ENCODE data around the gene GPR84.
A peak's percentile ranks its signal among the peaks of the same experiment; 100 is the strongest.

The GPR84 gene

GRCh38 chr12:54394986-54395385 is 30.7 kb upstream of the GPR84 start:
- Histone ChIP-seq H3K27me3 (no peaks in the 10 kb centered on the region), H3K4me3 (no peak overlapping the region), H3K9ac (peak overlapping the region in 9 of 11 experiments; percentile 7 to 78 (median 41); a peak in 6 of 22 replicates), H3K4me1 (peaks cover 47 to 80% (median 60%) of the 10 kb centered on the region in 10 experiments), H3K27ac (peak overlapping the region in 1 of 11 experiments; percentile 71; a peak in 1 of 22 replicates), H3K4me2 (peak overlapping the region in 9 of 11 experiments; percentile 5 to 97 (median 92); a peak in 14 of 22 replicates), H3K9me3 (replicated peaks in 1 of 11) (no peaks in the 10 kb centered on the region), H4K20me1 (peaks cover 5 to 58% (median 39%) of the 10 kb centered on the region in 11 experiments; a peak in 21 of 22 replicates), H3K36me3 (peaks cover 56 to 74% (median 59%) of the 10 kb centered on the region in 11 experiments)
- TF ChIP-seq Cebpa-rat (IDR thresholded peaks at IDR 0.05), result no peak

GRCh38 chr12:54394281-54394719 is 30.0 kb upstream of the GPR84 start:
- Histone ChIP-seq H3K27ac (peak overlapping the region in 10 of 11 experiments; percentile 14 to 76 (median 64); a peak in 17 of 22 replicates), H3K9me3 (replicated peaks in 1 of 11) (no peaks in the 10 kb centered on the region), H3K9ac (peak overlapping the region in 9 of 11 experiments; percentile 14 to 78 (median 54); a peak in 14 of 22 replicates), H3K4me1 (peaks cover 54 to 87% (median 67%) of the 10 kb centered on the region in 10 experiments), H3K27me3 (no peaks in the 10 kb centered on the region), H4K20me1 (peaks cover 0 to 51% (median 32%) of the 10 kb centered on the region in 11 experiments; a peak in 16 of 22 replicates), H3K36me3 (peaks cover 50 to 67% (median 52%) of the 10 kb centered on the region in 11 experiments), H3K4me3 (peak overlapping the region in 3 of 10 experiments; percentile 6 to 41 (median 26); a peak in 2 of 20 replicates), H3K4me2 (peak overlapping the region; percentile 85 to 97 (median 92))
- no peak for TF ChIP-seq Cebpa-rat (IDR thresholded peaks at IDR 0.05)

- H4K20me1 ChIP-seq, result peaks cover 0 to 46% (median 28%) of the 10 kb centered on the region in 11 experiments; a peak in 16 of 22 replicates
- peak overlapping the region in 10 of 11 experiments; percentile 14 to 78 (median 51); a peak in 19 of 22 replicates for H3K9ac ChIP-seq
- no peak for TF ChIP-seq Cebpa-rat (IDR thresholded peaks at IDR 0.05)
- peak overlapping the region; percentile 85 to 97 (median 92) for H3K4me2 ChIP-seq
- peaks cover 44 to 62% (median 46%) of the 10 kb centered on the region in 11 experiments for H3K36me3 ChIP-seq
- H3K9me3 ChIP-seq (replicated peaks in 1 of 11), result no peaks in the 10 kb centered on the region
- peaks cover 59 to 93% (median 73%) of the 10 kb centered on the region in 10 experiments for H3K4me1 ChIP-seq
- no peaks in the 10 kb centered on the region for H3K27me3 ChIP-seq
- peak overlapping the region; percentile 14 to 76 (median 64); a peak in 20 of 22 replicates for H3K27ac ChIP-seq
- peak overlapping the region in 3 of 10 experiments; percentile 6 to 41 (median 26); a peak in 3 of 20 replicates for H3K4me3 ChIP-seq
Measured at GRCh38 chr12:54393743-54394142, 29.5 kb upstream of the GPR84 start.

GRCh38 chr12:54393207-54393609 is 28.9 kb upstream of the GPR84 start:
- Histone ChIP-seq H3K9ac (peak overlapping the region; percentile 14 to 78 (median 54); a peak in 19 of 22 replicates), H3K4me1 (peaks cover 61 to 95% (median 78%) of the 10 kb centered on the region in 10 experiments), H4K20me1 (peaks cover 0 to 40% (median 22%) of the 10 kb centered on the region in 11 experiments; a peak in 16 of 22 replicates), H3K9me3 (replicated peaks in 1 of 11) (no peaks in the 10 kb centered on the region), H3K4me2 (peak overlapping the region; percentile 85 to 97 (median 92)), H3K27me3 (no peaks in the 10 kb centered on the region), H3K36me3 (peaks cover 39 to 56% (median 41%) of the 10 kb centered on the region in 11 experiments), H3K27ac (peak overlapping the region; percentile 24 to 76 (median 64); a peak in 20 of 22 replicates), H3K4me3 (peak overlapping the region in 2 of 10 experiments; percentile 26 to 41; a peak in 3 of 20 replicates)
- TF ChIP-seq Cebpa-rat (IDR thresholded peaks at IDR 0.05), result no peak

GRCh38 chr12:54392485-54393206 is 28.4 kb upstream of the GPR84 start:
- Histone ChIP-seq H3K36me3 (peaks cover 33 to 51% (median 35%) of the 10 kb centered on the region in 11 experiments), H4K20me1 (peaks cover 0 to 37% (median 21%) of the 10 kb centered on the region in 11 experiments; a peak in 16 of 22 replicates), H3K27ac (peak overlapping the region; percentile 24 to 76 (median 64); a peak in 20 of 22 replicates), H3K9me3 (replicated peaks in 1 of 11) (no peaks in the 10 kb centered on the region), H3K9ac (peak overlapping the region; percentile 14 to 78 (median 54); a peak in 15 of 22 replicates), H3K4me3 (peak overlapping the region in 3 of 10 experiments; percentile 64 to 77 (median 71); a peak in 3 of 20 replicates), H3K27me3 (no peaks in the 10 kb centered on the region), H3K4me1 (peaks cover 67 to 96% (median 84%) of the 10 kb centered on the region in 10 experiments), H3K4me2 (peak overlapping the region; percentile 85 to 97 (median 92))
- TF ChIP-seq Cebpa-rat (IDR thresholded peaks at IDR 0.05), result no peak

GRCh38 chr12:54390668-54391551 is 26.6 kb upstream of the GPR84 start:
- peak overlapping the region; percentile 55 to 79 (median 70); a peak in 21 of 22 replicates for H3K27ac ChIP-seq

GRCh38 chr12:54390176-54390667 is 25.9 kb upstream of the GPR84 start:
- H3K4me2 ChIP-seq, result peak overlapping the region; percentile 85 to 97 (median 92)
- peaks cover 9 to 27% (median 11%) of the 10 kb centered on the region in 11 experiments for H3K36me3 ChIP-seq
- H3K9me3 ChIP-seq (replicated peaks in 1 of 11), result no peaks in the 10 kb centered on the region
- no peaks in the 10 kb centered on the region for H3K27me3 ChIP-seq
- H4K20me1 ChIP-seq, result peaks cover 0 to 16% (median 9%) of the 10 kb centered on the region in 11 experiments; a peak in 12 of 22 replicates
- peak overlapping the region; percentile 60 to 77 (median 66); a peak in 18 of 20 replicates for H3K4me3 ChIP-seq
- peak overlapping the region in 8 of 11 experiments; percentile 20 to 79 (median 67); a peak in 17 of 22 replicates for H3K27ac ChIP-seq
- TF ChIP-seq Cebpa-rat (IDR thresholded peaks at IDR 0.05), result no peak
- H3K9ac ChIP-seq, result peak overlapping the region in 9 of 11 experiments; percentile 31 to 81 (median 71); a peak in 15 of 22 replicates
- peaks cover 89 to 99% (median 97%) of the 10 kb centered on the region in 10 experiments for H3K4me1 ChIP-seq

More at GRCh38 chr12:54390668-54391551, 26.6 kb upstream of the GPR84 start:
- H3K27me3 ChIP-seq, result no peaks in the 10 kb centered on the region
- TF ChIP-seq Cebpa-rat (IDR thresholded peaks at IDR 0.05), result no peak
- H3K4me2 ChIP-seq, result peak overlapping the region; percentile 85 to 97 (median 92)
- H3K4me3 ChIP-seq, result peak overlapping the region; percentile 60 to 77 (median 66)
- H3K9ac ChIP-seq, result peak overlapping the region; percentile 65 to 81 (median 78)
- H3K9me3 ChIP-seq (replicated peaks in 1 of 11), result no peaks in the 10 kb centered on the region
- H3K4me1 ChIP-seq, result peaks cover 83 to 99% (median 96%) of the 10 kb centered on the region in 10 experiments
- H3K36me3 ChIP-seq, result peaks cover 16 to 33% (median 18%) of the 10 kb centered on the region in 11 experiments
- H4K20me1 ChIP-seq, result peaks cover 0 to 23% (median 13%) of the 10 kb centered on the region in 11 experiments; a peak in 14 of 22 replicates

Data from BLaER1 treated with 17β-estradiol and CSF1 and Interleukin-3, amounts not matched to agents 10 nM and 100 nM (cell line).